Duodenal mucosa (tissue), 2 donors: ENCODE data around the gene ANTXRL.
"Not testable (repeated sequence)": the region's sequence is repeated elsewhere in the genome, so short reads cannot be mapped to it uniquely, and the experiment has no call there.

ENCODE experiments used
- H3K27ac ChIP-seq: one replicate; pipeline ENCODE4 v1.7.0; 2013; ENCODE audit warnings: low read depth, low read length
- H3K27me3 ChIP-seq, 2 donors: one replicate each; pipeline ENCODE4 v1.7.0; 2013; ENCODE audit warnings: low read length in 2 of 2, control low read depth in 1 of 2; ENCODE audit not compliant: insufficient read depth in 2 of 2, control insufficient read depth in 1 of 2
- H3K36me3 ChIP-seq, 2 donors: one replicate each; pipeline ENCODE4 v1.7.0; 2013; ENCODE audit warnings: low read length in 2 of 2, control low read depth in 1 of 2; ENCODE audit not compliant: insufficient read depth in 2 of 2, control insufficient read depth in 1 of 2
- H3K4me1 ChIP-seq, 2 donors: one replicate each; pipeline ENCODE4 v1.7.0; 2013; ENCODE audit warnings: low read length in 2 of 2, control low read depth in 1 of 2; ENCODE audit not compliant: insufficient read depth in 2 of 2, control insufficient read depth in 1 of 2
- H3K4me3 ChIP-seq, 2 donors: one replicate each; pipeline ENCODE4 v1.7.0; 2013; ENCODE audit warnings: low read length in 2 of 2, low read depth in 1 of 2
- H3K9ac ChIP-seq, 2 donors: one replicate each; pipeline ENCODE4 v1.7.0; 2013; ENCODE audit warnings: low read length in 2 of 2, low read depth in 1 of 2
- H3K9me3 ChIP-seq, 2 donors: one replicate each; pipeline ENCODE4 v1.7.0; 2013; ENCODE audit warnings: low read length in 2 of 2, control low read depth in 1 of 2; ENCODE audit not compliant: control insufficient read depth in 1 of 2

Gene ANTXRL

DNA sequence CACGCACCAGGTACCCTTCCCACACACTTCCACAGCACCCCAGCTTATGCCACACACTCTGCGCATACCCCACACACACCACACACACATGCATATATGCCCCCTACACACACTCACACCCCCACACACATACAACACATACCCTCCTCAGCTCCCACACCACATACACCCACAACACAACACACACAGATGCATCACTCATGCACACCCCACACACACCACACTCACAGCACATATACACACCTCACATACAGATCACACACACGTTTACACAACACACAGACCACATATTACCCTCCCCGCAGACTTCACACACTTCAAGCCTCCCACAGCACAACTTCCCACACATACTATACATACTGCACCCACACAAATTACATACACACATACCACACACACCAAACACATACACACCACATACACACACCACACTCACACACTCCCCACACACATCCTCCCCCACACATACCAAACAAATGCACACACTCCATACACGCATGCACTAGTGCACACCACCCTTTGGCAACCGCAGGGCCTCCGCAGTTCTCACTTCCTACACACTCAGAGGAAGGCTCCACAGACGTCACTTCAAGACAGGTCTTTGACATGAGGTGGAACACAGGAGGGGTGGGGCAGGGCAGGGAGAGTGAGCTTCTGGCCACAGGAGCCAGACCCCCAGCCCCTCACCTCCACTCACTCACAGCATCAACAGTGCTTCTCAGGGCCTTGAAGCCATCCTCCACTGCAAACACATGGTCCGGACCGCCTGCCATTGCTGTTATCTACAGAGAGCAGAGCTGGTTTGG lies 18.5 kb upstream of the ANTXRL start:
- H3K4me3 ChIP-seq = peak overlapping the region; percentile 22 to 50
- H3K27ac ChIP-seq = no peak overlapping the region

DNA sequence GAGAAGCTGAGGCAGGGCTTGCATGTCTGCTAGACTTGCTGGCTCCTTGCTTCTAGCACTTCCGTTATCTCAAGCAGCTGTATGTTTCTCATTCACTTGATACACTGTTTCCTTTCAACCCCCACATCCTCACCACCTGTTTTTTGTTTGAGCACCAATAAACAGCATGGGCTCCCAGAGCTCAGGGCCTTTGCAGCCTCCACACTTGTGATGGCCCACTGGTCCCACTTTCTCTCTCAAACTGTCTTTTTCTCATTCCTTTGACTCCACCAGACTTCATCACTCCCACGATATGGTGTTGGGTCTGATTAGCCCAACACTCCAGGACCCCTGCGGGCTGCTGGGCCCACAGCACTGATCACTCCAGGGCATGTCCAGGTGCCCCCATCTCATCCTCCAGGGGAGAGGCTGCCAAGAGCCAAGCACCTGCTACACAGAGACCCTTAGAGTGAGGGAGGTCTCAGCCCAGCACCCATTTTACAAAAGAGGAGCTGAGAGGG lies 17.2 kb upstream of the ANTXRL start:
- H3K4me3 ChIP-seq, H3K9ac ChIP-seq, H3K9me3 ChIP-seq, H3K27me3 ChIP-seq, H3K36me3 ChIP-seq, H3K4me1 ChIP-seq, H3K27ac ChIP-seq: not testable (repeated sequence)

More for the DNA sequence above, 18.5 kb upstream of the ANTXRL start:
- Histone ChIP-seq H3K36me3 (no peaks in the 10 kb centered on the region), H3K27me3 (no peaks in the 10 kb centered on the region), H3K9ac (peak overlapping the region in 1 of 2 donors; percentile 54), H3K4me1 (no peaks in the 10 kb centered on the region), H3K9me3 (no peaks in the 10 kb centered on the region)

DNA sequence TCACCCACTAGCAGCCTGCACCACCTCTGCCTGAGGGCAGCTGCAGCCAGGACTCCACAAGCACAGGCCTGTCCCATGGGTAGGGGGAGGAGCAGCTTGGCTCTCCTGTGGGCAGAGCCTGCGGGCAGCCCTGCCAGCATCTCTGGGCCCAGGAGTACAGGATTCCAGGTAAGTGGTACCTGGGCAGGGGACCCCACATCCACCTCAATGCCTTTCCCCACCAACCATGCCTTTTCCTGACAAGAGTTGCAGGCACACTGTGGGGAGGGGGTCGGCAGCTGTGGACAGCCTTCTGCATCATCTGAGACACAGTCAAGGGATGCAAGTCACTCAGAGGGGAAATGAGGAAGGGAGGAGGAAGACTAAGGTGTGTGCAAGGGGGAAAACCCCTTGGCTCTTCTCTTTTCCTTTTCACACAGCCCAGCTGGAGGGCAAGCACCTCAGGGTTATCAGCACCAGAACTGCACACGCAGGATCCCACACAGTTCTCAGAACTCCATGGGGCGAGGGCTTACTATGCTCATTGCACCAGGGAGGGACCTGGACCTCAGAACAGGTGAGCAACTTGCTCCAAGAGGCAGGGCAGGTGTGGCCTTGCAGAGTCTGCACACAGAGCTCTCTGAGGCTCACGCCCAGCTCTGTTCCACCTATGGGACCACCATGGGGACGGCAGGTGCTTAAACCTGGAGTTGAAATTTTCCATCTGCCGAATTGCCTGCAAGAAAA lies 16.5 kb upstream of the ANTXRL start:
- Histone ChIP-seq H3K4me3 (no peak overlapping the region), H3K27me3 (no peaks in the 10 kb centered on the region), H3K9ac (no peak overlapping the region), H3K36me3 (no peaks in the 10 kb centered on the region), H3K27ac (no peak overlapping the region), H3K9me3 (no peaks in the 10 kb centered on the region), H3K4me1 (no peaks in the 10 kb centered on the region)

DNA sequence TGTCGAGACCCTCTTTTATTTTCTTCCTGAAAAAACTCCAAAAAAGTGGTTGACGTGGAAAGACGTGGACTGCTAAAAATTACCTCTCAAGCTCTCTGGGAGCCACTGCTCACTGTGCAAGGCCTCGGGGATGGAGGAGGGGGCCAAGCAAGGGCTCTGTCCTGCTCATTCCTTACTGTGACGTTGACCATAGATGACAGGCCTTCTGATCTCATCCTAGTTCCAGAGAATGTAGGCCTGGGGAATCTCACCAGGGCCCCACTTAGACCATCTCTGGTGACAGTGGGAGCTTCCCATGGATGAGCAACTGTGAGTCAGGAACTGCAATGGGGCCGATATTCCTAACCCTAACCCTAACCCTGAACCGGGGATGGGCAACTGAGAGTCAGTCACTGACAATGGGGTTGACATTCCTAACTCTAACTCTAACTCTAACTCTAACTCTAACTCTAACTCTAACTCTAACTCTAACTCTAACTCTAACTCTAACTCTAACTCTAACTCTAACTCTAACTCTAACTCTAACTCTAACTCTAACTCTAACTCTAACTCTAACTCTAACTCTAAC lies 15.8 kb upstream of the ANTXRL start:
- not testable (repeated sequence) for H3K9me3 ChIP-seq, H3K27me3 ChIP-seq, H3K4me3 ChIP-seq, H3K27ac ChIP-seq, H3K36me3 ChIP-seq, H3K9ac ChIP-seq, H3K4me1 ChIP-seq

DNA sequence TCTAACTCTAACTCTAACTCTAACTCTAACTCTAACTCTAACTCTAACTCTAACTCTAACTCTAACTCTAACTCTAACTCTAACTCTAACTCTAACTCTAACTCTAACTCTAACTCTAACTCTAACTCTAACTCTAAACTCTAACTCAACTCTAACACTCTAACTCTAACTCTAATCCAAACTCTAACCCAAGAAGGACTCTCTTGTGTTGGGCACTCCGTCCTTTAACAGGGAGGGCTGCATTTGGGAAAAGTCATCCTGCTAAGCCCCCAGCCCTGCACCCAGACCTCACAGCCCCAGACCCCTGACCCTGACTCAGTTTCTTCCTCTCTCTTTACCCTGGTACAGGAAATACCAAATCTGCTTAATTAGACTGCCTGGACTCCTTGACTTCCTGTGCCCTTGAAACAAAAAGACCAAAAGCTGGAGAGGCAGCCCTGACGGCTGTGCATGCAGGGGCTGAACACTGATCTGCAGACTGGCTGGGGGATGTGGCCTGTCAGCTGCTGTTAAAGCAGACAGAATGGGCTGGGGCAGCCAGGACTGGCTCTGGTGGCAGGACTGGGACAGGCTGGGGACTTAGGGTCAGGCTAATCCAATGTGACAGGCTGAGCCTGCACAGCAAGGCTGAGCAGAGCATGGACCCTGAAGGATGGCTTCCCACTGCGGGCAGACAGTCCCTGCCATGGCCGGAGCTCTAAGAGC lies 14.8 kb upstream of the ANTXRL start:
- not testable (repeated sequence) for H3K4me3 ChIP-seq, H3K9ac ChIP-seq, H3K9me3 ChIP-seq, H3K27me3 ChIP-seq, H3K36me3 ChIP-seq, H3K27ac ChIP-seq, H3K4me1 ChIP-seq

DNA sequence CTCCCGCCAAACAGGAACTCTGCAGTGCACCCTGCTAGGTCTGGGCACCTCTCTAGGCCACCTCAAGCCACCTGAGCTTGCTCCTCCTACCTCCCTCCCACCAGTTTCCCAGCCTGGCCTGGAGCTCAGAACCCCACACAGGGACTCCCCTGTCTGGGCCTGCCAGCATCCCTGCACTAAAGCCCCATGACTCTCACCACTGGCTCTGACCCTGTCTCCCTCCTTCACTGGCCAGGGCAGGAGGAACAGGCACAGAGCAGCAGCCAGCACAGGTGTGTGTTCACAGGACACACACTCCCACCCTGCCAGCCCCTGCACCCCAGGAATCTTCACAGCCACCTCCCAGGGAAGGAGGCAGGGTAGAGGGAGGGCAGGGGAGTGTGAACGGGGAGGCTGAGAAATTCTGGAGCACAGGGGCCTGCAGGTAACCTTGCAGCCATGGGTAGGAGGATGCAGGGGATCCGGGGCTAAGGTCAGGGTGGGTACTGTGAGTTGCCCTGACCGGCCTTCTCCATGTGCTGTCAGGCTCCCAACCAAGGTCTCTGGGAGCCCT lies 13.9 kb upstream of the ANTXRL start:
- no peaks in the 10 kb centered on the region for H3K4me1 ChIP-seq
- H3K27ac ChIP-seq = no peak overlapping the region
- no peaks in the 10 kb centered on the region for H3K36me3 ChIP-seq
- no peak overlapping the region for H3K9ac ChIP-seq
- H3K27me3 ChIP-seq = no peaks in the 10 kb centered on the region
- H3K9me3 ChIP-seq = no peaks in the 10 kb centered on the region
- H3K4me3 ChIP-seq = no peak overlapping the region

DNA sequence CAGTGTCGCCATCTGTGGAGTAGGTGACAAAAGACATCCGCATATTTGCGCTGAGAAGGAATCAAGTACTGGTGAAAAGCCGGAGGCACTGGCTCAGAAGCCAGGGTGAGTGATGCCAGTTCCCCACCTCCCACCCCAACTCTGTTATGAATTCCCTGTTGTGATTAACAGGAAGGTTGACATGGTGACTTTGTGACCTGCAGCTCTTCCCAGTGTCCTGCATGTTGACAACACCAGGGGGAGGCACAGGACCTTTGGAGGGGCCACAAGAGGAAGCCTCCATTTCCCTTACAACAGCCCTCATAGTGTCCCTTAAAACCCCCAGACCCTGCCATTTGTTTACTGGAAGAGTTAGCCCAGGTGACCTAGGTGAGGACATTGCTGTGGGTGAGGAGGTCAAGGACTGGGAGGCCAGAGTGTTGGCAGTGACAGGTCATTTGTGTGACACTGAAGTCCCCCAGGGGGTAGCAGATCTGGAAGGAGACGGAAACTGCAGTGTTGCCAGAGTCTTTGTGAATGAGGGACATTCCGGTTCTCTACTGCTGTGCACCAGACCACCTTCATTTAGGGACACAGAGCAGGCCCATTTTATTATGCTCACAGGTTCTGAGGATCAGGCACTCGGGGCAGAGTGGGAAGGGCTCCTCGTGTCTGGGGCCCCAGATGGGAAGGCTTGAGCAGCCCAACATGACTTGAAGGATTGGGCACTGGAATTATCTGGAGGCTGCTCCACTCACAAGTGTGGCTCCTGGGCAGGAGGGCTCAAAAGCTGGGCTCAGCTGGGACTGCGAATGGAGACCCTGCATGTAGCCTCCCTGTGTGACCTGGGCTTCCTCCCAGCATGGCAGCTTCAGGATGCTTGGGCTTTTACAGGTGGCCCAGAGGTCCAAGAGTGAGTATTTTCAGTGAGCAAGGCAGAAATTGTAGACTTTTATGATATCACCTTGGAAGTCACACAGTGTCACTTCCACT lies 13.0 kb upstream of the ANTXRL start:
- no peaks in the 10 kb centered on the region for H3K4me1 ChIP-seq
- no peak overlapping the region for H3K9ac ChIP-seq
- H3K4me3 ChIP-seq = no peak overlapping the region
- H3K36me3 ChIP-seq = no peaks in the 10 kb centered on the region
- H3K9me3 ChIP-seq = no peaks in the 10 kb centered on the region
- H3K27me3 ChIP-seq = no peaks in the 10 kb centered on the region
- H3K27ac ChIP-seq = no peak overlapping the region

DNA sequence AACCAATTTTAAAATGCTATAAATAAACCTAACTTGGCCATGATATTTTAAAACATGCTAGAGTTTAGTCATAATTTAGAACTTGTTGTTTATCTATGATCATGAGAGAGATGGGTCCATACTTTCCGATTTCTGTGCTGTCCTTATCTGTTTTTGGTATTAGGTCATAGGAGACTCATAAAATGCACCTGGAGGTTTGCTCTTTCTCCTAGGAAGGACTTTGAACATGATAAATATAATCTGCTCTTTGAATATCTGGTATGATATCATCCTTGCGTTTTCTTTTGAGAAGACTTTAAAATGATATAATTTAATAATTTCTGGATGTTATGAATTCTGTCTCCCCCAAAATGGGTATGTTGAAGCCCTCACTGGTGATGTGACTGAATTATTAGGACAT lies 9.0 kb upstream of the ANTXRL start:
- Histone ChIP-seq H3K36me3 (no peaks in the 10 kb centered on the region), H3K27ac (no peak overlapping the region), H3K4me1 (peaks cover 0 to 5% of the 10 kb centered on the region in 2 donors), H3K9me3 (no peaks in the 10 kb centered on the region), H3K9ac (no peak overlapping the region), H3K27me3 (no peaks in the 10 kb centered on the region), H3K4me3 (no peak overlapping the region)

DNA sequence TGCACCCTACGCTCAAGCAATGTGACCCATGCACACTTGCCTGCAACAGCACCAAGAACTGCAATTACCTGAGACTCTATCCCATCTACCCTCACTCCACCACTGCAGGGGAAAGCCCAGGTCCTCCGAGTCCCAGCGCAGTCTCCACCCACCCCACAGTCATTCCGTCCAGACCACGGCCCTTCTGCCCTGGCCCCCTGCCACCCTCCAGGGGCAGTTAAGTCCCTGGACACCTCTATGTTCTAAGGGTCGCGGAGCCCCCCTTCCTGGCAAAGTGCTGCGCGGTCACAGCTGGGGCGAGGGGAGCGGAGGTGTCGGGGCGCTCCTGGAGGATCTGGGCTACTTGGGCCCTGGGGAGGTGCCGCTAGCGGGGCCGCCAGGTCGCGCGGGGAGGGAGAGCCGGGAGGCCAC lies 4.4 kb upstream of the ANTXRL start:
- peak overlapping the region in 1 of 2 donors; percentile 41 for H3K9ac ChIP-seq
- H3K27me3 ChIP-seq = peaks cover 6 to 11% of the 10 kb centered on the region in 2 donors
- peaks cover 16 to 18% of the 10 kb centered on the region in 2 donors for H3K4me1 ChIP-seq
- H3K27ac ChIP-seq, H3K36me3 ChIP-seq, H3K9me3 ChIP-seq: not testable (repeated sequence)
- peak overlapping the region; percentile 43 to 66 for H3K4me3 ChIP-seq
